ENCODE results near the gene CCNL2.
"Not testable (repeated sequence)": the region's sequence is repeated elsewhere in the genome, so short reads cannot be mapped to it uniquely, and the experiment has no call there.

- not testable (repeated sequence) for TF ChIP-seq EZH2 (IDR thresholded peaks at IDR 0.05; ENCODE audit: borderline replicate concordance, low read depth, low read length, severe bottlenecking); CTCF (IDR thresholded peaks at IDR 0.05; ENCODE audit: borderline replicate concordance, extremely low read depth, low read length, poor library complexity, severe bottlenecking)
Observed at GRCh38 chr1:1417825-1418463, 18.8 kb upstream of the CCNL2 start.

All from DND-41 (cell line).